PC-9 (cell line): Measurements from ENCODE around the gene EVC2. TPM values are rescaled to one million over a fixed set of nuclear protein-coding genes. Genes with fewer than 3 reads are reported as not detected.

Experiments
- BruUV-seq: library from RNA; stranded (reverse); fragments of 400-500 nt; replicated peaks from 2 replicates; lab custom pipeline; 2021; lab: Mats Ljungman, UMichigan
- CTCF ChIA-PET: fragments of 300-600 bp; sonication (Branson Sonifier 250); formaldehyde crosslinking; loops from one replicate; lab custom pipeline; 2022; ENCODE audit warnings: antibody characterized with exemption; lab: Charles Lee
- POLR2A ChIA-PET: fragments of 300-600 bp; sonication (Branson Sonifier 250); formaldehyde crosslinking; loops from one replicate; lab custom pipeline; 2022; ENCODE audit warnings: antibody characterized with exemption; ENCODE audit not compliant: unreplicated experiment; lab: Charles Lee
- DNase-seq, 2 experiments: peaks; one replicate each; pipeline versions ENCODE4 v3.0.0 to v3.0.0-alpha.2; 2015 to 2022; ENCODE audit warnings: mixed read lengths in 1 of 2
- H2AFZ ChIP-seq: fragments of 200-600 bp; sonication (generic); 2 replicates; pipeline ENCODE4 v1.8.1; 2017; ENCODE audit warnings: antibody characterized with exemption
- H3F3A ChIP-seq: fragments of 200-600 bp; sonication (generic); 2 replicates; pipeline ENCODE4 v1.8.1; 2017; ENCODE audit warnings: antibody characterized with exemption, mild to moderate bottlenecking, low read depth; ENCODE audit not compliant: insufficient read depth
- H3K27ac ChIP-seq: fragments of 200-600 bp; sonication (generic); 2 replicates; pipeline ENCODE4 v1.6.1; 2016; ENCODE audit warnings: mixed run types
- H3K27me3 ChIP-seq: fragments of 200-600 bp; sonication (generic); 2 replicates; pipeline ENCODE4 v1.6.1; 2016; ENCODE audit warnings: low read depth, mixed run types; ENCODE audit not compliant: insufficient read depth
- H3K36me3 ChIP-seq: fragments of 200-600 bp; sonication (generic); 2 replicates; pipeline ENCODE4 v1.6.1; 2016; ENCODE audit warnings: low read depth, mixed run types
- H3K4me1 ChIP-seq: fragments of 200-600 bp; sonication (generic); replicated peaks from 2 replicates; pipeline ENCODE4 v1.6.1; 2016; ENCODE audit warnings: mixed run types; ENCODE audit not compliant: insufficient read depth
- H3K4me2 ChIP-seq: fragments of 200-600 bp; sonication (generic); 2 replicates; pipeline ENCODE4 v1.6.1; 2017; ENCODE audit warnings: mixed run types
- H3K4me3 ChIP-seq: fragments of 200-600 bp; sonication (generic); 2 replicates; pipeline ENCODE4 v1.6.1; 2016; ENCODE audit warnings: mixed run types
- H3K79me2 ChIP-seq: fragments of 200-600 bp; sonication (generic); 2 replicates; pipeline ENCODE4 v1.6.1; 2017; ENCODE audit warnings: low read depth, mixed run types
- H3K9me2 ChIP-seq: fragments of 200-600 bp; sonication (generic); 2 replicates; pipeline ENCODE4 v1.8.1; 2017; ENCODE audit warnings: mild to moderate bottlenecking; ENCODE audit not compliant: insufficient read depth
- H3K9me3 ChIP-seq: fragments of 200-600 bp; sonication (generic); 2 replicates; pipeline ENCODE4 v1.8.1; 2016; ENCODE audit warnings: low read depth; ENCODE audit not compliant: insufficient read depth
- H4K20me1 ChIP-seq: fragments of 200-600 bp; sonication (generic); 2 replicates; pipeline ENCODE4 v1.8.1; 2017; ENCODE audit not compliant: insufficient read depth
- EZH2 ChIP-seq: fragments of 200-600 bp; sonication (generic); IDR thresholded peaks from 2 replicates; pipeline ENCODE4 v1.8.0; 2017; ENCODE audit warnings: antibody characterized with exemption, low read depth
- intact Hi-C: fragments of 100-400 bp; cut with micrococcal nuclease; formaldehyde crosslinking; loops from one replicate; pipeline ENCODE4 v1.10.0; 2022; ENCODE audit not compliant: unreplicated experiment
- total RNA-seq: library from RNA; stranded (reverse); gene quantifications from 2 replicates; pipeline ENCODE4 v1.2.3, GENCODE V29; 2021
- TF ChIP-seq, protein P1 (sequence below): fragments of 200-600 bp; sonication (generic); conservative IDR thresholded peaks from 2 replicates; pipeline ENCODE4 v1.6.1; 2017; ENCODE audit warnings: mixed run types, antibody characterized with exemption, mild to moderate bottlenecking, moderate library complexity

Gene EVC2
- total RNA-seq, 1 experiment from 2014 or later = 1.4 TPM

DNA sequence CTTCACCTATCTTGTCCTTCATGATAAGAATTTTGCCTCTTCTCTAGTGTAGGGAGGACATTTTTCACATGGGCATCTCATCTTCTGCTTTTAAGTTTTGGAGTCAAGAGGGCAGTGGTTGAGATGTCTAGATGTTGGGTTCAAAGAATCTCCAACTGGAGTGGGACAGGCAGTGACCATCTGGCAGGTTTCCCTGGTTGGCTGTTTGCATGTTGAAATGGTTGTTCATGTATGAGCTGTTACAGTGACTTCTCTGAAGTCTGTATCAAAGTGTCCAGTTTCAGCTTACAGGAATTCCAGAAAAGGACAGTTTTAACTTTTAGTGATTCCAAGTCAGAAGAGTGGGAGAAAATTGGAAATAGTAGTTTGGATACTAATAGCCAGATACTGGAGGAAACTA, 192.7 kb downstream of the EVC2 start:
- POLR2A ChIA-PET = no interaction called here
- no peak for TF ChIP-seq EZH2
- TF ChIP-seq, protein P1, sequence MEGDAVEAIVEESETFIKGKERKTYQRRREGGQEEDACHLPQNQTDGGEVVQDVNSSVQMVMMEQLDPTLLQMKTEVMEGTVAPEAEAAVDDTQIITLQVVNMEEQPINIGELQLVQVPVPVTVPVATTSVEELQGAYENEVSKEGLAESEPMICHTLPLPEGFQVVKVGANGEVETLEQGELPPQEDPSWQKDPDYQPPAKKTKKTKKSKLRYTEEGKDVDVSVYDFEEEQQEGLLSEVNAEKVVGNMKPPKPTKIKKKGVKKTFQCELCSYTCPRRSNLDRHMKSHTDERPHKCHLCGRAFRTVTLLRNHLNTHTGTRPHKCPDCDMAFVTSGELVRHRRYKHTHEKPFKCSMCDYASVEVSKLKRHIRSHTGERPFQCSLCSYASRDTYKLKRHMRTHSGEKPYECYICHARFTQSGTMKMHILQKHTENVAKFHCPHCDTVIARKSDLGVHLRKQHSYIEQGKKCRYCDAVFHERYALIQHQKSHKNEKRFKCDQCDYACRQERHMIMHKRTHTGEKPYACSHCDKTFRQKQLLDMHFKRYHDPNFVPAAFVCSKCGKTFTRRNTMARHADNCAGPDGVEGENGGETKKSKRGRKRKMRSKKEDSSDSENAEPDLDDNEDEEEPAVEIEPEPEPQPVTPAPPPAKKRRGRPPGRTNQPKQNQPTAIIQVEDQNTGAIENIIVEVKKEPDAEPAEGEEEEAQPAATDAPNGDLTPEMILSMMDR = no peak
- Histone ChIP-seq H3K79me2 (no peaks in the 10 kb centered on the region), H3K4me3 (no peak overlapping the region), H3K9me3 (no peaks in the 10 kb centered on the region), H3K4me2 (no peak overlapping the region), H3K27me3 (no peaks in the 10 kb centered on the region), H4K20me1 (no peaks in the 10 kb centered on the region), H3K36me3 (no peaks in the 10 kb centered on the region), H3K9me2 (no peaks in the 10 kb centered on the region), H3K4me1 (no peaks in the 10 kb centered on the region), H3K27ac (no peak overlapping the region), H3F3A (no peaks in the 10 kb centered on the region), H2AFZ (no peak overlapping the region)
- no TSS peak for BruUV-seq
- CTCF ChIA-PET = no interaction called here
- DNase-seq = no peak
- intact Hi-C loops = no loop called here

Other genes starting within 250 kb of the EVC2 start
- gene EVC, start 2.6 kb upstream of the EVC2 start, total RNA-seq = 14.0 and 15.5 TPM in 2 replicates
- not detected in 2 replicates for gene CRMP1, start 184.5 kb upstream of the EVC2 start, total RNA-seq